D721Med (cell line): ENCODE data around the gene NKX1-2.
"Not testable (repeated sequence)": the region's sequence is repeated elsewhere in the genome, so short reads cannot be mapped to it uniquely, and the experiment has no call there.

Source experiments
- DNase-seq: peaks from one replicate; pipeline ENCODE4 v3.0.0; 2011; ENCODE audit warnings: low spot score; ENCODE audit not compliant: insufficient read length
- FAIRE-seq: peaks from 2 replicates; lab custom pipeline; 2011; peaks lifted over from hg19 to GRCh38; lab: Jason Lieb, UNC
- CTCF ChIP-seq: IDR thresholded peaks from 2 replicates; pipeline ENCODE4 v1.5.1; 2012; ENCODE audit warnings: mild to moderate bottlenecking, control low read depth; ENCODE audit not compliant: insufficient read depth; ENCODE audit errors: missing control alignments

Gene NKX1-2

GRCh38 chr10:124449170-124450011, 444 bp downstream of the NKX1-2 start:
- TF ChIP-seq CTCF, result no peak
- FAIRE-seq (no peak), DNase-seq (no peak)

GRCh38 chr10:124448696-124449169, 1.1 kb downstream of the NKX1-2 start:
- no peak for FAIRE-seq
- DNase-seq, result no peak
- TF ChIP-seq CTCF, result no peak

GRCh38 chr10:124447751-124448466, 1.9 kb downstream of the NKX1-2 start:
- FAIRE-seq, result no peak
- no peak for TF ChIP-seq CTCF
- DNase-seq, result no peak

GRCh38 chr10:124446830-124447750, 2.7 kb downstream of the NKX1-2 start:
- no peak for FAIRE-seq
- DNase-seq, result no peak
- TF ChIP-seq CTCF, result no peak

- DNase-seq, FAIRE-seq: not testable (repeated sequence)
These were observed 8.1 kb downstream of the NKX1-2 start for GRCh38 chr10:124441694-124442093.

GRCh38 chr10:124436191-124436638, 13.6 kb downstream of the NKX1-2 start:
- no peak for TF ChIP-seq CTCF
- FAIRE-seq (no peak), DNase-seq (no peak)

GRCh38 chr10:124435683-124436082, 14.2 kb downstream of the NKX1-2 start:
- DNase-seq, FAIRE-seq: not testable (repeated sequence)
